GM12878 (cell line): ENCODE results near the gene NTRK1.

Experiments used
- TARDBP ChIP-seq: IDR thresholded peaks from 2 replicates; pipeline ENCODE4 v1.6.1; 2016; ENCODE audit warnings: borderline replicate concordance
- TF ChIP-seq, protein P1 (sequence below), 3 experiments: IDR thresholded peaks in 2 of 3; conservative IDR thresholded peaks in 1 of 3; 2 replicates each; pipeline ENCODE4 v1.5.1; 2011; ENCODE audit warnings: low read depth in 3 of 3, low read length in 3 of 3, mild to moderate bottlenecking in 3 of 3, control low read depth in 2 of 3, moderate library complexity in 2 of 3, inconsistent platforms in 1 of 3, mixed read lengths in 1 of 3; ENCODE audit not compliant: control insufficient read depth in 2 of 3, insufficient read depth in 1 of 3; ENCODE audit errors: extremely low read depth in 1 of 3

DNA sequence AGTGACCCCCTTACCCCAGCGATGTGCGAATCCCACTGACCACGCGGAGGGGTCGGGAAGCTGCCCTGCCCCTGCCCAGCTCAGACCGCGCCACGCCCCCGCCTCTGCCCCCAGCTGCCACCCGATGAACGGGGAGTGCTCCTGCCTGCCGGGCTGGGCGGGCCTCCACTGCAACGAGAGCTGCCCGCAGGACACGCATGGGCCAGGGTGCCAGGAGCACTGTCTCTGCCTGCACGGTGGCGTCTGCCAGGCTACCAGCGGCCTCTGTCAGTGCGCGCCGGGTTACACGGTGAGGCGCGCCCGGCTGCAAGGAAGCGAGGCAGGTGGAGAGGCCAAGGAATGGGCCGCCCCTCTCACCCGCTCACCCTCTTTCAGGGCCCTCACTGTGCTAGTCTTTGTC lies 47.9 kb downstream of the NTRK1 start:
- TF ChIP-seq, protein P1, sequence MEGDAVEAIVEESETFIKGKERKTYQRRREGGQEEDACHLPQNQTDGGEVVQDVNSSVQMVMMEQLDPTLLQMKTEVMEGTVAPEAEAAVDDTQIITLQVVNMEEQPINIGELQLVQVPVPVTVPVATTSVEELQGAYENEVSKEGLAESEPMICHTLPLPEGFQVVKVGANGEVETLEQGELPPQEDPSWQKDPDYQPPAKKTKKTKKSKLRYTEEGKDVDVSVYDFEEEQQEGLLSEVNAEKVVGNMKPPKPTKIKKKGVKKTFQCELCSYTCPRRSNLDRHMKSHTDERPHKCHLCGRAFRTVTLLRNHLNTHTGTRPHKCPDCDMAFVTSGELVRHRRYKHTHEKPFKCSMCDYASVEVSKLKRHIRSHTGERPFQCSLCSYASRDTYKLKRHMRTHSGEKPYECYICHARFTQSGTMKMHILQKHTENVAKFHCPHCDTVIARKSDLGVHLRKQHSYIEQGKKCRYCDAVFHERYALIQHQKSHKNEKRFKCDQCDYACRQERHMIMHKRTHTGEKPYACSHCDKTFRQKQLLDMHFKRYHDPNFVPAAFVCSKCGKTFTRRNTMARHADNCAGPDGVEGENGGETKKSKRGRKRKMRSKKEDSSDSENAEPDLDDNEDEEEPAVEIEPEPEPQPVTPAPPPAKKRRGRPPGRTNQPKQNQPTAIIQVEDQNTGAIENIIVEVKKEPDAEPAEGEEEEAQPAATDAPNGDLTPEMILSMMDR (IDR thresholded peaks at IDR 0.05 in 2 of 3, conservative IDR thresholded peaks at IDR 0.05 in 1 of 3; ENCODE audit: control insufficient read depth in 2 of 3, extremely low read depth in 1 of 3, insufficient read depth in 1 of 3, low read depth in 3 of 3, low read length in 3 of 3), result no peak
- TF ChIP-seq TARDBP, result no peak
